ENCODE results near the gene GPR42.
"Not testable (repeated sequence)": the region's sequence is repeated elsewhere in the genome, so short reads cannot be mapped to it uniquely, and the experiment has no call there.

GPR42 gene

DNA sequence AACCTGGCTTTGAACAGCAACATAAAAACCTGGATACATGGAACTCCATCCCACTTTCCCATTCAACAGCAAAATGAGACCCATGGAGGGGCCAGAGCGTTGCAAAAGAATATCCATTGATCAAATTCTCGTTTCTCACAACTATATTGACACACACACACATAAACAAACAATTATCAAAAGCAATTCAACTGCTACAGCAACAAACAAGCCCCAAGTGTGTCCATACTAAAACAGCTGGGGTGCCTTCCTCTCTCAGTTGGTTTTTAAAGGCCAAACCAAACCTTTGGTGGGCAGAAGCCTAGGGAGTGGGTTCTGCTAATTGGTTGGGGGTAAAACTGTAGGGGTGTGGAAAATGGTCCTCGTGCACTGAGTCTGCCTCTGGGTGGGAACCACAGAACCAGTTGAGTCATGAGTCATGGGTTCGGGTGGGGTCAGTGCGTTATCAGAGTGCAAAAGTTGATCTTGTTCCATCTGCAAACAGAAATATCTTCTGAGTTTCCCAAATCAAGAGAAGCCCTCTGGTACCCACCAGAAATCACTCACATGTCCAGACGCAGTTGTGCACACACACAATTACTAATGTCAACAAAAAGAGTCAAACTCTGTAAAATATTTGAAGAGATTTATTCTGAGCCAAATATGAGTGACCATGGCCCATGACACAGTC is 18.5 kb downstream of the GPR42 start:
- in situ Hi-C loops (cut with MboI; ENCODE audit: low sequenced_read_pairs): no loop called here

DNA sequence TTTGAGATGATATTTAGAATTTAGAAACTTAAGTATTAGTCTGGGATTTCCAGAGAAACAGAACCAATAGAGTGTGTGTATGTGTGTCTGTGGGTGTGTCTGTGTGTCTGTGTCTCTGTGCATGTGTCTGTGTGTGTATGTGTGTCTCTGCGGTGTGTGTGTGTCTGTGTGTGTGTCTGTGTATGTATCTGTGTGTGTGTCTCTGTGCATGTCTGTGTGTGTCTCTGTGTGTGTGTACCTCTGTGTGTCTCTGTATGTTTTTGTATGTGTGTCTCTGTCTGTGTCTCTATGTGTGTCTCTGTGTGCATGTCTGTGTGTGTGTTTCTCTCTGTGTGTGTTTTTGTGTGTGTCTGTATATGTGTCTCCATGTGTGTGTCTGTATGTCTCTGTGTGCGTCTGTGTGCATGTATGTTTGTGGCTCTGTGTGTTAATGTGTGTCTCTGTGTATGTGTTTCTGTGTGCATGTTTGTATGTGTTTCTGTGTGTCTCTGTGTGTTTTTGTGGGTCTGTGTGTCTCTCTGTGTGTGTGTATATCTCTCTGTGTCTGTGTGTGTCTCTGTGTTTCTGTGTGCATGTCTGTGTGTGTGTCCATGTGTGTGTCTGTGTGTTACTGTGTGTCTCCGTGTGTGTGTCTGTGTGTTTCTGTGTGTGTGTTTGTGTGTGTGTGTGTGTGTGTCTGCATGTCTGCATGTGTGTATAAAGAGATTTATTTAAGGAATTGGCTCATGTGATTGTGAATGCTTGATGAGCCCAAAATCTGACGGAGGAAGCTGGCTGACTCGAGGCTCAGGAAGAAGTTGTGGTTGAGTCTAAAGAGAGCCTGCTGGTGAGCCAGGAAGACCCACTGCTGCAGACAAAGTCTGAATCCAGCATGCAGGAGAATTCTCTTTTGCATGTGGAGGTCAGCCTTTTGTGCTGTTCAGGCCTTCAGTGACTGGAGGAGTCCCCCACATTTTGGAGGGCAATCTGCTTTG is 22.2 kb downstream of the GPR42 start:
- in situ Hi-C loops (cut with MboI; ENCODE audit: low sequenced_read_pairs): no loop called here

DNA sequence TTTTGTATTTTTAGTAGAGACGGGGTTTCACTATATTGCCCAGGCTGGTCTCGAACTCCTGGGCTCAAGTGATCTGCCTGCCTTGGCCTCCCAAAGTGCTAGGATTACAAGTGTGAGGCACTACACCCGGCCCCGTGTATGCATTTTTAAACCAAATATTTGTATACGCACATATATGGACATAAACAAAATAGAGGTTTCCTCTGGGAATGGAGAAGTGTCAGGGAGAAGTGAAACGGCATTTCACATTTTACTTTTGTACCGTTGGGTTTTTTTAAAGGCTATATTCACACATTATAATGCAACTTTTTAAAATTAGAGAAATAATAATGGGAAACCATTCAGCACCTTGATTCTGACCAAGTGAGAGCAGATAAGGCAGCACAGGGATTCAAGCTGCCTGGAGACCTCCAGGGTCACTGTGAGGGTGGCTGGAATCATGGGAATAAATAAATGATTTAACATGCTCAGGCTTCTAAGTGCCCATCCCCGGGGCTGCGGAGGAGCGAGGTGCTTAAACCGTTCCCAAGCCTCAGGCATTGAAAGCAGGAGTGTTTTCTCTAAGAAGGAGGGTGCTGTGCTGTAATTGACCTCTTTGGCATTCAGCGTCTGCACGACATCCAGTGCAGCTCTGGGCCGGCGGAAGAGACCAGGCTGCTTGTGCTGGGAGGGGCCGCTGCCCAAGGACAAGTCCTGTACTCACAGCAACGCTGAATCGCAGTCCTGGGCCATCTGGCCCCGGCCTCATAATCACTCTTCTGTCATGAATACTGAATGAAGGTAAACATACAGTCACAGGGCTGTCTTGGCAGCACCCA is 24.7 kb downstream of the GPR42 start:
- in situ Hi-C loops (cut with MboI; ENCODE audit: low sequenced_read_pairs): no loop called here

DNA sequence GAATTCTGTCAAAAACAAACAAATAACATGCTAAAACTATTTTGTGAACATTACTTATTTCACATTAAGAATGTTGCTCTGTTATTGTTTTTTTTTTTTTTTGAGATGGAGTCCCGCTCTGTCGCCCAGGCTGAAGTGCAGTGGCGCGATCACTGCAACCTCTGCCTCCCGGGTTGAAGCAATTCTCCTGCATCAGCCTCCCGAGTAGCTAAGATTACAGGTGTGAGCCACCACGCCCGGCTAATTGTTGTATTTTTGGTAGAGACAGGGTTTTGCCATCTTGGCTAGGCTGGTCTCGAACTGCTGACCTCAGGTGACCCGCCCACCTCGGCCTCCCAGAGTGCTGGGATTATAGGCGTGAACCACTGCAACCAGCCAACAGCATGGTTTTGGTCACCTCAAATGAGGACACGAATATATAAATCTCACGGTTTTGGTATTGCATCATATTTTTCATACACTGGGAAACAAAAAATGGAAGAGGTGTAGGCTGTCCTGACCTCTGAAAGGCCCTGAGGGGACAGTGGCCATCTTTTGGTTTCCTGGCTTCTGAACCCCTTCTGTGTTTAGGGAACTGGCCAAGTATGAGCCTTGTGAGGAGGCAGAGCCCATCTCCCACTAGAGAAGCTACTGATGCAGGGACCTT is 25.5 kb downstream of the GPR42 start:
- in situ Hi-C loops (cut with MboI; ENCODE audit: low sequenced_read_pairs): no loop called here

DNA sequence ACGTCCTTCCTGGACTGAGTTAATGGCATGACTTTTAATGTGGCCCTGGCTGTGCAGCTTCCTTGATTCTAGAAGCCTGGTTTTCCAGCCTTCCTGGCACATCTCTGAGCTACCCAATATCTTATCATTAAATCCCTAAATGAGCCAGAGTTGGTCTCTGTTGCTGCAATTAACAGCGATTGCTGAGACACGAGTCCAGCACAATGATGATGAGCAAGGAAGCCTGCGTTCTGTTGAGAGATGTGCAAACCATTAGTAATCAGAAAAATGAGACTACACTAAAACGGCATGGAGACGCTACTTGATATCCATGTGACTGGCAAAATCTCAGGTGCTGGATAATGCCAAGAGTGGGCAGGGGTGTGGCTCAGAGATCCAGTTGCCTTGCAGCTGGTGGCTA is 26.2 kb downstream of the GPR42 start:
- in situ Hi-C loops (cut with MboI; ENCODE audit: low sequenced_read_pairs): no loop called here

DNA sequence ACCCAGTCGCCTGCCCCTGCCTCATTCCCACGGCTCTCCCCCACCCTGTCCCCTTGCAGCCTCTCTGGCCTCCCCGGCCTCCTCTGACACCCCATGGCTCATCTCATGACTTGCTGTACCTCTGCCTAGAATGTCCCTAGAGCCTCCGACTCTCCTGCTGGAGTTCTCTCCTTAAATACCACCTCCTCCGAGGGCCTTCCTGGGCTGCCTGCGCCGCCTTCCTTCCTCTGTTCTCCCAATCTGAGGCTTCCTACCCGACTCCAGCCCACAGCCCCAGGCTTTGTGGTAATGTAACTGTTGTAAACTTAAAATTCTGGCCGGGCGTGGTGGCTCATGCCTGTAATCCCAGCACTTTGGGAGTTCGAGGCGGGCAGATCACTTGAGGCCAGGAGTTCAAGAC is 27.7 kb downstream of the GPR42 start:
- in situ Hi-C loops (cut with MboI; ENCODE audit: low sequenced_read_pairs): no loop called here

DNA sequence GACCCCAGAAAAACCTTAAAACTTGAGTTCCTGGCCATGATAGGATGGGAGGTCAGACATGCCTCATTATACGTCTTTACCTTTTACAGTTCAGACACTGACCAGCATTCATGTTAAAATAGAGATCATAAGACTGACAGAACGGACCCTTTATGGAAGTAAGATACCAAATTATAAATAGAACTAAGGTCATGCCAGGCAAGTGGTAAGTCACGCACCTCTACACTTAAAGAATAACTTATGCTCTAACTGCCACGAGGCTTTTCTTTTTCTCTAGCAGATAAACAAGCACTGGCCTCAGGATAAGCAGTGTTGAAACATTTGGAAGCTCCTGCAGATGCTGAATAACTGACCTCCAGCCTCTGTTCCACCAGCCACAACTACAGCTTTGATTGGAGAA is 28.4 kb downstream of the GPR42 start:
- in situ Hi-C loops (cut with MboI; ENCODE audit: low sequenced_read_pairs): no loop called here

DNA sequence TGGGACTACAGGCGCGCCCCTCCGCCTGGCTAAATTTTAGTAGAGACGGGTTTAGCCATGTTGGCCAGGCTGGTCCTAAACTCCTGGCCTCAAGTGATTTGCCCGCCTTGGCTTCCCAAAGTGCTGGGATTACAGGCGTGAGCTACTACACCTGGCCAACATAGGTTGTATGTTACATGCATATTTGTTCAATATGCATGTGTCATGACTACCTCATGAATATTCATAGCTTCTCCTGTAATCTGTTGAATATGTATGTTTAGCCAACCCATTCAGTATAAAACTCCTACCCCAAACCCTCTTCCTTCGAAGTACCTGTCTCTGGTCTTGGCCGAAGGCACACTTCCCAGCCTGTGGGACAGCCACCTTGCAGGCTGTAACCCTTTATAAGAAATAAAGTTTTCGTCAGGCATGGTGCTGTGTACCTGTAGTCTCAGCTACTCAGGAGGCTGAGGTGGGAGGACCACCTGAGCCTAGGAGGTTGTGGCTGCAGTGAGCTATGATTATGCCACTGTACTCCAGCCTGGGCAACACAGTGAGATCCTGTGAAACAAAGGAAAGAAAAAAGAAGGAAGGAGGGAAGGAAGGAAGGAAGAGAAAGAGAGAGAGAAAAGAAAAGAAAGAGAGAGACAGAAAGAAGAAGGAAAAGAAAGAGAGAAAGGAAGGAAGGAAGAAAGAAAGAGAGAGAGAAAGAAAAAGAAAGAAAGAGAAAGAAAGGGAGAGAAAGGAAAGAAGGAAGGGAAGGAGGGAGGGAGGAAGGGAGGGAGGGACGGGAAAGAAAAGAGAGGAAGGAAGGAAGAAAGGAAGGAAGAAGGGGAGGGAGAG is 29.3 kb downstream of the GPR42 start:
- in situ Hi-C loops (cut with MboI; ENCODE audit: low sequenced_read_pairs): no loop called here

DNA sequence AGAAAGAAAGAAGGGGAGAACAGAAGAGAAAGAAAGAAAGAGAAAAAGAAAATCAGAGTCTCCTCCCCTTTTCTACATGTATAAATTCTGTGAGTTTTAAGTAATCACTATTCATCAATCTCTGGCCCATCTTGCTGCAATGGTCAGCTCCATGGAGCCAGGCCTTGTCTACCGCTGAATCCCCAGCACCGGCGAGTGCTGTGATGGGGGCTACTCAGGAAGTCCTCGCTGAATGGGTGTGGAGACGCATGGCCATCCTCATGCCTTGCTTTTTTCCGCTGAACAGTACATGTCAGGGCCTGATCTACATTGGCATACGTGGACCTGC is 29.9 kb downstream of the GPR42 start:
- in situ Hi-C loops (cut with MboI; ENCODE audit: low sequenced_read_pairs): no loop called here

DNA sequence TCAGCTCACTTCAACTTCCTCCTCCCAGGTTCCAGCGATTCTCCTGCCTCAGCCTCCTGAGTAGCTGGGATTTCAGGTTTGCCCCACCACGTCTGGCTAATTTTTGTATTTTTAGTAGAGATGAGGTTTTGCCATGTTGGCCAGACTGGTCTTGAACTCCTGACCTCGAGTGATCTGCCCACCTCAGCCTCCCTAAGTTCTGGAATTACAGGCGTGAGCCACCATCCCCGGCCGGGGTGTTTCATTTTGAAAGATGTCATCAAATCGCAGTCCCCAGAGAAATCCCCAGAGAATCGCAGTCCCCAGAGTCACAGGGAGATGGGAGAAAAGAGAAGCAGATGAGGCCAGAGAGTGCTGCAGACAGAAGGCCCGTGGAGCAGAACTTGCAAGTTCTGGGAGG is 30.5 kb downstream of the GPR42 start:
- in situ Hi-C loops (cut with MboI; ENCODE audit: low sequenced_read_pairs): not testable (repeated sequence)

DNA sequence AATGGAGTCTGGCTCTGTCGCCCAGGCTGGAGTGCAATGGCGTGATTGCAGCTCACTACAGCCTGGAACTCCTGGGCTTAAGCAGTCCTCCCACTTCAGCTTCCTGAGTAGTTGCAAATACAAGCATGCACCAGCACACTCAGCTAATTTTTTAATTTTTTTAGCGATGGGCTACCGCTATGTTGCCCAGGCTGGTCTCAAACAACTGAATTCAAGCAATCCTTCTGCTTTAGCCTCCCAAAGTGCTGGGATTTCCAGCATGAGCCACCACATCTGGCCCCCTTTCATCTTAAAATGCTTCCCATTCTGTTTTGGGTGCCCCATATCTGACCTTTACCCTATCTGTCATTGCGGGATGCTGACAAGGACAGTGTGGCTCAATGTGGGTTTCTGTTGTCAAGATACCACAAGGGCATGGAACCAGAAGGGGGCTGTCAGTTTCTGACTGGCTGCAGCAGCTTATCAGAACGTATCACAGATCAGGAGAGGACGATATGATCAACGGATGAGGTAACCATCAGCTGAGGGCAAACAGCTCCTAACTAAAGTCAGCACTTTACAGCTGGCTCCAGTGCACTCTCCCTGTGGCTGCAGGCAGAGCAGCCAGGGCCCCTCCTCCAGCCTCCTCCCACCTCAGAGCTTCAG is 32.4 kb downstream of the GPR42 start:
- in situ Hi-C loops (cut with MboI; ENCODE audit: low sequenced_read_pairs): no loop called here

DNA sequence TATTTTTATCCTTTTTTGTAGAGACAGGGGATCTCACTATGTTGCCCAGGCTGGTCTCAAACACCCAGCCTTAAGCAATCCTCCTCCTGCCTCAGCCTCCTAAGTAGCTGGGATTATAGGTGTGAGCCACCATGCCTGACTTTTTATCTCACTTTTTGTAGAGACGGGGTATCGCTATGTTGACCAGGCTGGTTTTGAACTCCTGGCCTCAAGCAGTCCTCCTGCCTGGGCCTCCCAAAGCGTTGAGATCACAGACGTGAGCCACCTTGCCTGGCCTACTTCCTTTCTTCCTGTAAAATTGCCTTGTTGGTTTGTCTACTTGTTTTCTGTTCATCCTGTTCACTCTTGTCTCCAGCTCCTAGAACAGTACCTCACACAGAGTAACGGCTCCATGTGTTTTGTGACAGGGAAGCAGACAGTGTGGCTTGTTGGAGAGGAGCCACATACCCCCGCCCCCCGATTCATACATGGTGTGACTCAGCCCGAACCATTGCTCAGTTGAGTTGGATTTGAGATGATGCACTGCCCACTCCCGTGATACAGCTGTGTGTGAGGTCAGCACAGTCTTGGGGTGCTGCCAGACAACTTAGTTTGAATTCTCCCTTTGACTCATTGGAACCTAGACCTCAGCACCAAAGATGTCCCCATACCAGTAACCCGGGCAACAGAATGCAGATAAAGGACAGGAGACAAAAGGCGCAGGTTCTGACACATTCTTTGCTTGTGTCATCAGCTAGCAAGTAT is 34.2 kb downstream of the GPR42 start:
- in situ Hi-C loops (cut with MboI; ENCODE audit: low sequenced_read_pairs): no loop called here

DNA sequence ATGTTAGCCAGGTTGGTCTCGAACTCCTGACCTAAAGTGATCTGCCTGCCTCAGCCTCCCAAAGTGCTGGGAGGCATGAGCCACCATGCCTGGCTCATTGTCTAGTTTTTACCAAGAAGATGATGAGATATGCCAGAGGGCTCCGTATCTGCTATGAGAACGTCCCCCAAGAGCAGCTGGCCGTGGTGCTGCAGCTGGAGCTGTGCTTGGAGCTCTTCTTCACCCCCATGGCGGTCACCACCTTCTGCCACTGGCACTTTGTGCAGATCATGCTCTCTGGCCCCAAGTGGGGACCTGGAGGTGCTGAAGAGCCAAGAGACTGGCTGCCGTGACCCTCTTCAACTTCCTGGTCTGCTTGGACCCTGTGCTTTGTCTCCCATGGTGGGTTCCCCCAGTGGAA is 36.8 kb downstream of the GPR42 start:
- in situ Hi-C loops (cut with MboI; ENCODE audit: low sequenced_read_pairs): no loop called here

DNA sequence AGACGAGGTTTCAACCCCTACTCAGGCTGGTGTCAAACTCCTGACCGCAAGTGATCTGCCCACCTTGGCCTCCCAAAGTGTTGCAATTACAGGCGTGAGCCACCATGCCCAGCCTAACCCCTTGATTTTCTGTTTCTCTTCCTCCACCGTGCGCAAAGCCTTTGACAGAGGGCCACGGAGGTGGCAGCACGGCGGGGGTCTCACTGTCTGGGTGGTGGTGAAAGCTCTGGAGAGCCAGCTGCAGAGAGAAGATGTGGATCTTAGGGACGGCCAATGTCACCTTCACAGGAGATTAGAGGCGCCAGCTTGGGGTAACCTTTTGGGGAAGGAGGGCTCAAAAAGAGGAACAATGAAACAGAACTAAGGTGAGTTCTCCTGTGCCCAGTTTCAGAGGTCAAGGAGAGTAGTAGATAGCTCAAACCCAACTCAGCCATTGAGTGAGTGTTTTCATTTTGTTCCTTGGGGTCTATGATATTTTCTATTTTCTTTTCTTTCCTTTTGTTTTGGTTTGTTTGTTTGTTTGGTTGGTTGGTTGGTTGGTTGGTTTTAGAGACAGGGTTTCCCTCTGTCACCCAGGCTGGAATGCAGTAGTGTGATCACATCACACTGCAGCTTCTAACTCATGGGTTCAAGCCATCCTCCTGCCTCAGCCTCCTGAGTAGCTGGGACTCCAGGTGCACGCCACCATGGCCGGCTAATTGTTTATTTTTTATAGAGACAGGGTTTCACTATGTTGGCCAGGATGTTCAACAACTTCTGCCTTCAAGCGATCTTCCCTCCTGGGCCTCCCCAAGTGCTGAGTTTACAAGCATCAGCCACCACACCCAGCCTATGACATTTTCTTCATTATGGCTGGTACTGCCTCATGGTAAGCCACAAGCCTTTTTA is 37.7 kb downstream of the GPR42 start:
- in situ Hi-C loops (cut with MboI; ENCODE audit: low sequenced_read_pairs): no loop called here

DNA sequence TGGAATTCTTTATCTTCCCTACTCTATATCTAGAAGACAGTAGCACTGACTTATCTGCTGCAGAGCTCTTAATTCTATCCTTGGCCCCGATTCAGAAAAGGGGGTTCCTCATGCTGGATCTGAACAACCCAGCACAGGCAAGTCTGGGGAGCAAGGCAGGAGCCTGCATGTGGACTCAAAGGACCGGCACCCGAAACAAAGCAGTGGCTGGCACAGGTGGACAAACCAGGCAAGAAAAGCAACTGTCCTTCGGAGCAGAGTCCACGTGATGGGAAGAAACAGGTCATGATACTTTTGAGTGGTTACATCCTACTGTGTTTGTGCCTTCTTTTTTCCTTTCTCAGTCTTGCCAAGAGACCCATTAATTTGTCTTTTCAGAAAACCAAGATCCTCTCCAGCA is 38.3 kb downstream of the GPR42 start:
- in situ Hi-C loops (cut with MboI; ENCODE audit: low sequenced_read_pairs): no loop called here

DNA sequence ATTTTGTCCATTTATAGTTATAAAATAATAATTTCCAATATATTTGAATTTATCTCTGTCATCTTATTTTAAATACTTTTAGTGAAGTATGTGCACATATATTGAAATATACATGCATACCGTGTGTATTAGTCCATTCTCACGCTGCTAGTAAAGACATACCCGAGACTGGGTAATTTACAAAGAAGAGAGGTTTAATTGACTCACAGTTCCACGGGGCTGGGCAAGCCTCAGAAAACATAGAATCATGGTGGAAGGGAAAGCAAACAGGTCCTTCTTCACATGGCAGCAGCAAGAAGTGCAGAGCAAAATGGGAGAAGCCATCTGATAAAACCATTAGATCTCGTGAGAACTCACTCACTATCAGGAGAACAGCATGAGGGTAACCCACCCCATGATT is 39.6 kb downstream of the GPR42 start:
- in situ Hi-C loops (cut with MboI; ENCODE audit: low sequenced_read_pairs): no loop called here

DNA sequence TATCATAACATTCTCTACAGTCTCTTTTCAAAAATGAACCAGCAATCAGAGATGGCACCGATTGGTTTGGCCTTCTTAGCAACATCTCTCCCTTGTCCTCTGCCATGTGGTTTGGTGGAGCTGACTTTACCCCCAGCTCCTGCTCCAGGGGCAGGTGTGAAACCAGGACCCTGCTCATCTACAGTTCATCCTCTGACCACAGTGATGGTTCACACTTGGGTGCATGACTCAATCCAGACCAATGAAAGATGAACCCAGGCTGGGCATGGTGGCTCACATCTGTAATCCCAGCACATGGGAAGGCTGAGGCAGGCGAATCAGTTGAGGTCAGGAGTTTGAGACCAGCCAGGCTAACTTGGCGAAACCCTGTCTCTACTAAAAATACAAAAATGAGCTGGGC is 43.6 kb downstream of the GPR42 start:
- in situ Hi-C loops (cut with MboI; ENCODE audit: low sequenced_read_pairs): no loop called here

DNA sequence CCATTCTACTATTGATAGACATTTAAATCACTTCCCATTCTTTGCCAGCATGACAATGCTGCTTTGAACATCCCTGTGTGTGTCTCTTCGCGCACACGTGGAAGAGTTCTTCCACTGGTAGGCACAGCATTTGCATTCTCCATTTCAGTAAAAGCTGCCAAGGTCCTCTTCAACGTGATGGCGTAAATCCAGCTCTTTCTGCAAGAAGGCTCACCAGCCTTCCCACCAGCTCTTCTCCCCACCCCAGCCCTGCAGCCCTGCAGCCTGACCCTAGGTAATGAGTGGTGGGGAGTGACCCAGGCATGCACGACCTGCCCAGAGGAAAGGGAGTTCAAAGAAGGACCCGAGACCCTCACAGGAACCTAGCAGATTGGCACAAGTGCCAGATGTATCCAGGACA is 45.5 kb downstream of the GPR42 start:
- in situ Hi-C loops (cut with MboI; ENCODE audit: low sequenced_read_pairs): no loop called here

All from HL-60/S4 treated with retinoic acid at 250 ng/mL for 4 days and 3 days (cell line).